Adrenal gland (tissue), 5 donors: ENCODE measurements around the gene RAB20.

ENCODE experiments used
- CTCF ChIP-seq, 6 experiments: fragments of 450-650 bp in 4 of 6; fragments of 200-600 bp in 2 of 6; sonication (generic) in 1 of 6; IDR thresholded peaks; 1 replicate in 5 of 6; 2 replicates in 1 of 6; pipeline versions ENCODE4 v1.5.1 to v1.8.0; 2016 to 2021; ENCODE audit warnings: antibody characterized with exemption in 6 of 6, mild to moderate bottlenecking in 2 of 6, moderate library complexity in 1 of 6
- POLR2A ChIP-seq, 2 donors: fragments of 450-650 bp; IDR thresholded peaks; one replicate each; pipeline ENCODE4 v1.6.1; 2017; ENCODE audit warnings: antibody characterized with exemption in 2 of 2, mild to moderate bottlenecking in 2 of 2, moderate library complexity in 1 of 2
- donor health status: DM: no; HTN: no; CAD: no.

DNA sequence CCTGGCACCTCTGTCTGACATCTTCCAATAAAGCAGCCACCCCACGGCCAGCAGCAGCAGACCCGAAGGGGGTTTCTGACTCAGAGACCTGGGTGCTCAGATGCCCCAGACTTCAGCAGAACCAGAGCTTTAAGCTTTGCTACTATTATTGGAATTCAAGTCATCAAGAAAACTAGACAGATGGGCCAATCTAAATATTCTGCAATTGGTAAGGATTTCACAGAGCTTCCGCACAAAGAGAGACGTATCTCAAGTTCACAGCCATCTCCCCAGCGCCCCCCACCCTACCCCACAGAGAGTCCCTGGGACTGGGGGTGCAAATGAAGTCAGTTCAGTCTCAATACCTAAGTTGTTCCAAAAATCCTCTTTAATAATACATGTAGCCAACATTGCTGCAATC lies 38.8 kb downstream of the RAB20 start:
- TF ChIP-seq CTCF (IDR thresholded peaks at IDR 0.05) (no peak), POLR2A (IDR thresholded peaks at IDR 0.05) (no peak)
